Measurements from ENCODE around the gene PRRG2. TPM values are rescaled to one million over a fixed set of nuclear protein-coding genes. Genes with fewer than 3 reads are reported as not detected.

The PRRG2 gene
- total RNA-seq, 5 donors from 2014 or later (not counting 1 experiment from before 2014, with no cell fraction given): 0.37 to 1.7 (median 1.2) TPM

GRCh38 chr19:49592486-49593232, 11.5 kb downstream of the PRRG2 start:
- Mint-ChIP-seq H3K4me1 (peaks cover 24 to 47% (median 38%) of the 10 kb centered on the region in 3 donors), H3K27me3 (no peaks in the 10 kb centered on the region), H3K27ac (peak overlapping the region; percentile 84 to 87), H3K36me3 (peaks cover 14% of the 10 kb centered on the region), H3K4me3 (peak overlapping the region; percentile 88 to 94 (median 91)), H3K9me3 (no peaks in the 10 kb centered on the region)
- 2% methylated on average over 21 of the region's 28 CpGs for WGBS (ENCODE audit: insufficient coverage)
- Histone ChIP-seq H3K4me1 (ENCODE audit: control insufficient read depth in 1 of 2, extremely low read depth in 1 of 2, insufficient read depth in 2 of 2, low read length in 2 of 2) (peaks cover 7 to 53% of the 10 kb centered on the region in 2 experiments), H3K27me3 (replicated peaks in 1 of 2; ENCODE audit: control insufficient read depth in 2 of 2, extremely low read depth in 1 of 2, insufficient read depth in 2 of 2, low read length in 1 of 2) (no peaks in the 10 kb centered on the region), H3K36me3 (ENCODE audit: control insufficient read depth in 2 of 2, extremely low read depth in 1 of 2, insufficient read depth in 1 of 2, low read length in 1 of 2) (peaks cover 18 to 28% of the 10 kb centered on the region in 2 donors), H3K4me3 (ENCODE audit: control insufficient read depth in 1 of 2, extremely low read depth in 1 of 2, low read length in 1 of 2) (peak overlapping the region; percentile 94 to 99), H3K9me3 (no peaks in the 10 kb centered on the region), H3K27ac (ENCODE audit: low read length) (peak overlapping the region; percentile 74)
- peak in 4 of 35 experiments; percentile 17 to 41 (median 26) for DNase-seq
- no peak for ATAC-seq (replicated peaks in 1 of 4)
- ChIA-PET POLR2A (no interaction called here), CTCF (interaction anchor here in 1 of 2 donors (0.8 to 1.2 kb wide), 4 partner anchors 12 to 88 kb away, joined by 4 to 5 read pairs (median 4); partner anchors contain the start of genes NOSIP and RRAS)

- no peaks in the 10 kb centered on the region for H3K9me3 Mint-ChIP-seq
- Histone ChIP-seq H3K4me3 (ENCODE audit: control insufficient read depth in 1 of 2, extremely low read depth in 1 of 2, low read length in 1 of 2) (peak overlapping the region; percentile 47 to 99), H3K36me3 (ENCODE audit: control insufficient read depth in 2 of 2, extremely low read depth in 1 of 2, insufficient read depth in 1 of 2, low read length in 1 of 2) (peaks cover 21 to 32% of the 10 kb centered on the region in 2 donors), H3K9me3 (no peaks in the 10 kb centered on the region), H3K27ac (ENCODE audit: low read length) (peak overlapping the region; percentile 74), H3K4me1 (ENCODE audit: control insufficient read depth in 1 of 2, extremely low read depth in 1 of 2, insufficient read depth in 2 of 2, low read length in 2 of 2) (peaks cover 7 to 53% of the 10 kb centered on the region in 2 experiments), H3K27me3 (replicated peaks in 1 of 2; ENCODE audit: control insufficient read depth in 2 of 2, extremely low read depth in 1 of 2, insufficient read depth in 2 of 2, low read length in 1 of 2) (no peaks in the 10 kb centered on the region)
- peaks cover 17% of the 10 kb centered on the region for H3K36me3 Mint-ChIP-seq
- no peaks in the 10 kb centered on the region for H3K27me3 Mint-ChIP-seq
- CTCF ChIA-PET: interaction anchor here (0.5 to 1.2 kb wide), 6 partner anchors 13 to 466 kb away, joined by 3 to 5 read pairs (median 4); partner anchors contain the start of genes NOSIP (in 1 of the 2) and RRAS (in 1 of the 2)
- peak; percentile 77 to 94 (median 89) for DNase-seq
- H3K4me3 Mint-ChIP-seq: peak overlapping the region; percentile 88 to 94 (median 91)
- peak overlapping the region; percentile 84 to 87 for H3K27ac Mint-ChIP-seq
- POLR2A ChIA-PET: interaction anchor here in 1 of 2 donors (0.6 kb wide), 1 partner anchor 30 kb away, joined by 5 read pairs; no protein-coding TSS in a partner anchor
- WGBS (ENCODE audit: insufficient coverage): 4% methylated on average over 22 of the region's 27 CpGs
- H3K4me1 Mint-ChIP-seq: peaks cover 25 to 43% (median 36%) of the 10 kb centered on the region in 3 donors
- peak; percentile 44 to 57 (median 54) for ATAC-seq (replicated peaks in 1 of 4)
Observed at GRCh38 chr19:49593233-49594113, 12.4 kb downstream of the PRRG2 start.

- peaks cover 22 to 41% of the 10 kb centered on the region in 2 donors for H3K36me3 ChIP-seq (ENCODE audit: control insufficient read depth in 2 of 2, extremely low read depth in 1 of 2, insufficient read depth in 1 of 2, low read length in 1 of 2)
- ChIA-PET CTCF (no interaction called here), POLR2A (interaction anchor here in 1 of 2 donors (0.6 kb wide), 1 partner anchor 56 kb away, joined by 4 read pairs; no protein-coding TSS in a partner anchor)
- Mint-ChIP-seq H3K27me3 (no peaks in the 10 kb centered on the region), H3K4me3 (peak overlapping the region; percentile 88 to 94 (median 91)), H3K9me3 (no peaks in the 10 kb centered on the region), H3K27ac (peak overlapping the region; percentile 84 to 87), H3K4me1 (peaks cover 21 to 34% (median 34%) of the 10 kb centered on the region in 3 donors), H3K36me3 (peaks cover 17% of the 10 kb centered on the region)
- peaks cover 7 to 47% of the 10 kb centered on the region in 2 experiments for H3K4me1 ChIP-seq (ENCODE audit: control insufficient read depth in 1 of 2, extremely low read depth in 1 of 2, insufficient read depth in 2 of 2, low read length in 2 of 2)
- no peak for ATAC-seq (replicated peaks in 1 of 4)
- H3K4me3 ChIP-seq (ENCODE audit: control insufficient read depth in 1 of 2, extremely low read depth in 1 of 2, low read length in 1 of 2): no peak overlapping the region
- DNase-seq: no peak
- no peaks in the 10 kb centered on the region for H3K9me3 ChIP-seq
- H3K27ac ChIP-seq (ENCODE audit: low read length): peak overlapping the region; percentile 74
- no peaks in the 10 kb centered on the region for H3K27me3 ChIP-seq (replicated peaks in 1 of 2; ENCODE audit: control insufficient read depth in 2 of 2, extremely low read depth in 1 of 2, insufficient read depth in 2 of 2, low read length in 1 of 2)
- 94% methylated on average over 23 of the region's 35 CpGs for WGBS (ENCODE audit: insufficient coverage)
Observed at GRCh38 chr19:49594157-49594992, 13.3 kb downstream of the PRRG2 start.

- no peak overlapping the region for H3K27ac ChIP-seq (ENCODE audit: low read length)
- WGBS (ENCODE audit: insufficient coverage): 90% methylated on average over 19 of the region's 35 CpGs
- DNase-seq: no peak
- H3K4me1 ChIP-seq (ENCODE audit: control insufficient read depth in 1 of 2, extremely low read depth in 1 of 2, insufficient read depth in 2 of 2, low read length in 2 of 2): peaks cover 7 to 42% of the 10 kb centered on the region in 2 experiments
- peaks cover 27 to 49% of the 10 kb centered on the region in 2 donors for H3K36me3 ChIP-seq (ENCODE audit: control insufficient read depth in 2 of 2, extremely low read depth in 1 of 2, insufficient read depth in 1 of 2, low read length in 1 of 2)
- CTCF ChIA-PET: interaction anchor here (0.6 kb wide), 3 partner anchors 17 to 706 kb away, joined by 4 to 6 read pairs (median 6); no protein-coding TSS in a partner anchor
- Mint-ChIP-seq H3K4me1 (peaks cover 22 to 32% (median 31%) of the 10 kb centered on the region in 3 donors), H3K4me3 (no peak overlapping the region), H3K9me3 (no peaks in the 10 kb centered on the region), H3K27ac (no peak overlapping the region), H3K36me3 (peaks cover 21% of the 10 kb centered on the region), H3K27me3 (no peaks in the 10 kb centered on the region)
- no peaks in the 10 kb centered on the region for H3K27me3 ChIP-seq (replicated peaks in 1 of 2; ENCODE audit: control insufficient read depth in 2 of 2, extremely low read depth in 1 of 2, insufficient read depth in 2 of 2, low read length in 1 of 2)
- POLR2A ChIA-PET: interaction anchor here in 1 of 2 donors (0.6 kb wide), 1 partner anchor 57 kb away, joined by 4 read pairs; no protein-coding TSS in a partner anchor
- H3K9me3 ChIP-seq: no peaks in the 10 kb centered on the region
- no peak overlapping the region for H3K4me3 ChIP-seq (ENCODE audit: control insufficient read depth in 1 of 2, extremely low read depth in 1 of 2, low read length in 1 of 2)
- no peak for ATAC-seq (replicated peaks in 1 of 4)
Observed at GRCh38 chr19:49594993-49595818, 14.1 kb downstream of the PRRG2 start.

- H3K27ac Mint-ChIP-seq: no peak overlapping the region
- ChIA-PET POLR2A (no interaction called here), CTCF (interaction anchor here in 1 of 2 donors (0.6 kb wide), 2 partner anchors 16 to 44 kb away, joined by 6 read pairs; no protein-coding TSS in a partner anchor)
- no peaks in the 10 kb centered on the region for H3K9me3 ChIP-seq
- no peak overlapping the region for H3K4me3 Mint-ChIP-seq
- H3K9me3 Mint-ChIP-seq: no peaks in the 10 kb centered on the region
- peaks cover 25% of the 10 kb centered on the region for H3K36me3 Mint-ChIP-seq
- peaks cover 23 to 34% (median 33%) of the 10 kb centered on the region in 3 donors for H3K4me1 Mint-ChIP-seq
- no peaks in the 10 kb centered on the region for H3K27me3 Mint-ChIP-seq
- peaks cover 7 to 34% of the 10 kb centered on the region in 2 experiments for H3K4me1 ChIP-seq (ENCODE audit: control insufficient read depth in 1 of 2, extremely low read depth in 1 of 2, insufficient read depth in 2 of 2, low read length in 2 of 2)
- no peak overlapping the region for H3K27ac ChIP-seq (ENCODE audit: low read length)
- ATAC-seq (replicated peaks in 1 of 4) (no peak), DNase-seq (no peak)
- H3K4me3 ChIP-seq (ENCODE audit: control insufficient read depth in 1 of 2, extremely low read depth in 1 of 2, low read length in 1 of 2): no peak overlapping the region
- WGBS (ENCODE audit: insufficient coverage): 95% methylated on average over 25 of the region's 32 CpGs
- H3K27me3 ChIP-seq (replicated peaks in 1 of 2; ENCODE audit: control insufficient read depth in 2 of 2, extremely low read depth in 1 of 2, insufficient read depth in 2 of 2, low read length in 1 of 2): no peaks in the 10 kb centered on the region
- peaks cover 27 to 55% of the 10 kb centered on the region in 2 donors for H3K36me3 ChIP-seq (ENCODE audit: control insufficient read depth in 2 of 2, extremely low read depth in 1 of 2, insufficient read depth in 1 of 2, low read length in 1 of 2)
Observed at GRCh38 chr19:49595819-49596404, 14.8 kb downstream of the PRRG2 start.
